Measurements from ENCODE around the gene CTNNA1.

CTNNA1 gene

DNA sequence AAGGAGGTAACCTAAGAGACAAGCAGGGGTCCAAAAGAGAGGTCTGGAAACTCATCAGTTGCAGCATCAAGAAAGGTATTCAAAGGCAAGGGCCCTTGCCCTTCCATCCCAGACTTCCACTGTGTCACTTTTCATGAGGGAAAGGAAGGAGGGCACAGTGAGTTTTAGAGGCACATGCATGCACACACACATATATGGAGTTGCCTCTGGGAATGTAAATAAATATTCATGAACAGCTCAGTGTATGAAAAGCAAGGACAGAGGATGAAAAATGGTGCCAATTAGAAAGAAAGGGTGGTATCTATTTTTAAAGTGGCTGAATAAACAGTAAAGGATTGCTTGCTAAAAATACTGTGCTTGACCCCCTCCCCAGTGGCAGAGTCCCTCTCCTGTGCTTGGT lies 227.2 kb downstream of the CTNNA1 start:
- TF ChIP-seq, protein P1, sequence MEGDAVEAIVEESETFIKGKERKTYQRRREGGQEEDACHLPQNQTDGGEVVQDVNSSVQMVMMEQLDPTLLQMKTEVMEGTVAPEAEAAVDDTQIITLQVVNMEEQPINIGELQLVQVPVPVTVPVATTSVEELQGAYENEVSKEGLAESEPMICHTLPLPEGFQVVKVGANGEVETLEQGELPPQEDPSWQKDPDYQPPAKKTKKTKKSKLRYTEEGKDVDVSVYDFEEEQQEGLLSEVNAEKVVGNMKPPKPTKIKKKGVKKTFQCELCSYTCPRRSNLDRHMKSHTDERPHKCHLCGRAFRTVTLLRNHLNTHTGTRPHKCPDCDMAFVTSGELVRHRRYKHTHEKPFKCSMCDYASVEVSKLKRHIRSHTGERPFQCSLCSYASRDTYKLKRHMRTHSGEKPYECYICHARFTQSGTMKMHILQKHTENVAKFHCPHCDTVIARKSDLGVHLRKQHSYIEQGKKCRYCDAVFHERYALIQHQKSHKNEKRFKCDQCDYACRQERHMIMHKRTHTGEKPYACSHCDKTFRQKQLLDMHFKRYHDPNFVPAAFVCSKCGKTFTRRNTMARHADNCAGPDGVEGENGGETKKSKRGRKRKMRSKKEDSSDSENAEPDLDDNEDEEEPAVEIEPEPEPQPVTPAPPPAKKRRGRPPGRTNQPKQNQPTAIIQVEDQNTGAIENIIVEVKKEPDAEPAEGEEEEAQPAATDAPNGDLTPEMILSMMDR (conservative IDR thresholded peaks at IDR 0.05; ENCODE audit: low read length) = no peak
- no peak for TF ChIP-seq EZH2phosphoT487 (IDR thresholded peaks at IDR 0.05; ENCODE audit: borderline replicate concordance)
- H3K4me2 ChIP-seq (ENCODE audit: low read depth, low read length, poor library complexity, severe bottlenecking) = peak overlapping the region; percentile 83

DNA sequence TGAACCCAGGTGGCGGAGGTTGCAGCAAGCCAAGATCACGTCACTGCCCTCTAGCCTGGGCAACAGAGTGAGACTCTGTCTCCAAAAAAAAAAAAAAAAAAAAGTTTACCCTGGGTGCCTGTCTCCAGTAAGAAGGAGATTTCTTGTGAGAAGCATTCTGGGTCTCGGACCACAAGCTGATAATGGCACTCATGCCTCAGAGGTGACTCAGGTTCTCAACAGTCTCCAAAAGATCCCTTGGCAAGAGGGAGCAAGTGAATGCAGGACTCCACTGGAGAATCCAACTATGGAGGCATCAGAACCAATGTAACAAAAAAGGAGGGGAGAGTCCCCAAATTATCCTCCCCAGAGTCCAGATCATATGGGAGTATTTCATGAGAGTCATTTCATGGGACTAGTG lies 227.9 kb downstream of the CTNNA1 start:
- Histone ChIP-seq H3K79me2 (ENCODE audit: insufficient read depth, low read length) (no peaks in the 10 kb centered on the region), H3K4me3 (ENCODE audit: low read length, poor library complexity, severe bottlenecking) (peak overlapping the region; percentile 21), H3K36me3 (ENCODE audit: insufficient read depth, low read length) (no peaks in the 10 kb centered on the region)

More for the DNA sequence above, 227.2 kb downstream of the CTNNA1 start:
- Histone ChIP-seq H3K9ac (ENCODE audit: low read depth, low read length, poor library complexity, severe bottlenecking) (peak overlapping the region; percentile 78), H2AFZ (ENCODE audit: low read length) (peak overlapping the region; percentile 66), H3K4me3 (ENCODE audit: low read length, poor library complexity, severe bottlenecking) (peak overlapping the region; percentile 61), H4K20me1 (ENCODE audit: insufficient read depth, low read length, poor library complexity, severe bottlenecking) (no peaks in the 10 kb centered on the region), H3K9me3 (ENCODE audit: insufficient read depth, low read depth, low read length) (no peaks in the 10 kb centered on the region), H3K4me1 (ENCODE audit: insufficient read depth, low read length, poor library complexity, severe bottlenecking) (peaks cover 84% of the 10 kb centered on the region), H3K36me3 (ENCODE audit: insufficient read depth, low read length) (no peaks in the 10 kb centered on the region), H3K9me2 (replicated peaks; ENCODE audit: low read depth, low read length) (no peaks in the 10 kb centered on the region), H3K27me3 (ENCODE audit: insufficient read depth, low read length, poor library complexity, severe bottlenecking) (no peaks in the 10 kb centered on the region), H3F3A (ENCODE audit: low read depth) (peaks cover 11% of the 10 kb centered on the region), H3K79me2 (ENCODE audit: insufficient read depth, low read length) (no peaks in the 10 kb centered on the region)

DNA sequence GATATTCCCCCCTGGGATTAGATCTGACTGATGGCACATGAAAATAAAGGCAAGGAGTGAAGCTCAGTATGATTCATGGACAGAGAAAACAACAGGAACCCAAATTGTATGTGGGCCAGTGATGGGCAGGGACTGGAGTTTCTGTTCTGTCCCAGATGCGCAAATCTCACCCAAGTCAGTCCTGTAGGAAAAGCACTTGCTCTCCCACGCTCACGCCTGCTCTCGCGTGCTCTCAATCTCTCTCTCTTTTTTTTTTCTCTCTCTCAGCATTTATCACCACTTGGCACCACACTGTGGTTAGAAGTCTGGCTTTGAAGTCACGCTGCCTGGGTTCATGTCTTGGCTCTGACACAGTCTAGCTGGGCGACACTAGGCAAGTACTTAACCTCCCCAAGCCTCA lies 228.4 kb downstream of the CTNNA1 start:
- Histone ChIP-seq H3K36me3 (ENCODE audit: insufficient read depth, low read length) (no peaks in the 10 kb centered on the region), H3K4me3 (ENCODE audit: low read length, poor library complexity, severe bottlenecking) (peak overlapping the region; percentile 21), H3K27me3 (ENCODE audit: insufficient read depth, low read length, poor library complexity, severe bottlenecking) (no peaks in the 10 kb centered on the region), H2AFZ (ENCODE audit: low read length) (no peak overlapping the region), H3K4me1 (ENCODE audit: insufficient read depth, low read length, poor library complexity, severe bottlenecking) (peaks cover 80% of the 10 kb centered on the region), H3K9ac (ENCODE audit: low read depth, low read length, poor library complexity, severe bottlenecking) (peak overlapping the region; percentile 78), H4K20me1 (ENCODE audit: insufficient read depth, low read length, poor library complexity, severe bottlenecking) (no peaks in the 10 kb centered on the region), H3K9me2 (replicated peaks; ENCODE audit: low read depth, low read length) (no peaks in the 10 kb centered on the region), H3K9me3 (ENCODE audit: insufficient read depth, low read depth, low read length) (no peaks in the 10 kb centered on the region), H3K79me2 (ENCODE audit: insufficient read depth, low read length) (no peaks in the 10 kb centered on the region), H3K4me2 (ENCODE audit: low read depth, low read length, poor library complexity, severe bottlenecking) (peak overlapping the region; percentile 83), H3F3A (ENCODE audit: low read depth) (peaks cover 11% of the 10 kb centered on the region)
- TF ChIP-seq, protein P1 (conservative IDR thresholded peaks at IDR 0.05; ENCODE audit: low read length) = no peak
- TF ChIP-seq EZH2phosphoT487 (IDR thresholded peaks at IDR 0.05; ENCODE audit: borderline replicate concordance) = no peak

More for the DNA sequence above, 227.9 kb downstream of the CTNNA1 start:
- no peaks in the 10 kb centered on the region for H3K27me3 ChIP-seq (ENCODE audit: insufficient read depth, low read length, poor library complexity, severe bottlenecking)
- no peaks in the 10 kb centered on the region for H3K9me3 ChIP-seq (ENCODE audit: insufficient read depth, low read depth, low read length)
- no peaks in the 10 kb centered on the region for H3K9me2 ChIP-seq (replicated peaks; ENCODE audit: low read depth, low read length)
- TF ChIP-seq, protein P1 (conservative IDR thresholded peaks at IDR 0.05; ENCODE audit: low read length) = no peak
- TF ChIP-seq EZH2phosphoT487 (IDR thresholded peaks at IDR 0.05; ENCODE audit: borderline replicate concordance) = no peak
- H3K4me1 ChIP-seq (ENCODE audit: insufficient read depth, low read length, poor library complexity, severe bottlenecking) = peaks cover 81% of the 10 kb centered on the region
- H4K20me1 ChIP-seq (ENCODE audit: insufficient read depth, low read length, poor library complexity, severe bottlenecking) = no peaks in the 10 kb centered on the region
- peak overlapping the region; percentile 83 for H3K4me2 ChIP-seq (ENCODE audit: low read depth, low read length, poor library complexity, severe bottlenecking)
- no peak overlapping the region for H2AFZ ChIP-seq (ENCODE audit: low read length)
- peak overlapping the region; percentile 78 for H3K9ac ChIP-seq (ENCODE audit: low read depth, low read length, poor library complexity, severe bottlenecking)
- H3F3A ChIP-seq (ENCODE audit: low read depth) = peaks cover 11% of the 10 kb centered on the region
